HG02588 (cell line): ENCODE data around the gene CRYBG2.
"Not testable (repeated sequence)": the region's sequence is repeated elsewhere in the genome, so short reads cannot be mapped to it uniquely, and the experiment has no call there.

ENCODE experiments used
- ATAC-seq: cut with Tn5 transposase; IDR thresholded peaks from one replicate; pipeline ENCODE4 v1.9.1; 2021; ENCODE audit warnings: mild to moderate bottlenecking, moderate library complexity; ENCODE audit not compliant: unreplicated experiment

Gene CRYBG2

GRCh38 chr1:26350701-26351589, 3.0 kb downstream of the CRYBG2 start:
- no peak for ATAC-seq

- ATAC-seq: no peak
Measured at GRCh38 chr1:26350343-26350700, 3.6 kb downstream of the CRYBG2 start.

- no peak for ATAC-seq
Measured at GRCh38 chr1:26349877-26350244, 4.1 kb downstream of the CRYBG2 start.

GRCh38 chr1:26349188-26349876, 4.6 kb downstream of the CRYBG2 start:
- ATAC-seq: no peak

GRCh38 chr1:26346274-26347033, 7.5 kb downstream of the CRYBG2 start:
- no peak for ATAC-seq

GRCh38 chr1:26345718-26346117, 8.2 kb downstream of the CRYBG2 start:
- no peak for ATAC-seq

GRCh38 chr1:26344147-26344920, 9.6 kb downstream of the CRYBG2 start:
- ATAC-seq: no peak

GRCh38 chr1:26340047-26340481, 13.9 kb downstream of the CRYBG2 start:
- ATAC-seq: no peak

GRCh38 chr1:26338670-26339069, 15.3 kb downstream of the CRYBG2 start:
- no peak for ATAC-seq

GRCh38 chr1:26337625-26338024, 16.3 kb downstream of the CRYBG2 start:
- ATAC-seq: no peak

- ATAC-seq: no peak
Measured at GRCh38 chr1:26337206-26337535, 16.8 kb downstream of the CRYBG2 start.

- ATAC-seq: peak; percentile 71
Measured at GRCh38 chr1:26336477-26337205, 17.3 kb downstream of the CRYBG2 start.

- ATAC-seq: no peak
Measured at GRCh38 chr1:26335774-26336476, 18.0 kb downstream of the CRYBG2 start.

GRCh38 chr1:26333312-26333711, 20.6 kb downstream of the CRYBG2 start:
- not testable (repeated sequence) for ATAC-seq

- ATAC-seq: no peak
Measured at GRCh38 chr1:26330276-26330675, 23.7 kb downstream of the CRYBG2 start.

- not testable (repeated sequence) for ATAC-seq
Measured at GRCh38 chr1:26329380-26329779, 24.6 kb downstream of the CRYBG2 start.

GRCh38 chr1:26328597-26328996, 25.3 kb downstream of the CRYBG2 start:
- no peak for ATAC-seq

- ATAC-seq: no peak
Measured at GRCh38 chr1:26327956-26328362, 26.0 kb downstream of the CRYBG2 start.

- no peak for ATAC-seq
Measured at GRCh38 chr1:26324550-26324949, 29.4 kb downstream of the CRYBG2 start.

GRCh38 chr1:26323382-26323781, 30.5 kb downstream of the CRYBG2 start:
- ATAC-seq: no peak
